WTC11 (cell line): ENCODE data around the gene MAP3K14. TPM values are rescaled to one million over a fixed set of nuclear protein-coding genes. Genes with fewer than 3 reads are reported as not detected.

Source experiments
- ATAC-seq: fragments of 200-7000 bp; cut with Tn5 transposase; 2 replicates; pipeline ENCODE4 v1.10.0; 2021; ENCODE audit warnings: mild to moderate bottlenecking, moderate library complexity
- CTCF ChIA-PET: fragments of 300-600 bp; sonication (Branson Sonifier 250); formaldehyde crosslinking; loops from one replicate; lab custom pipeline; 2021; ENCODE audit warnings: antibody characterized with exemption; lab: Charles Lee
- POLR2A ChIA-PET: fragments of 350-600 bp; sonication (Branson Sonifier 250); formaldehyde crosslinking; loops from one replicate; lab custom pipeline; 2021; ENCODE audit warnings: antibody characterized with exemption; lab: Charles Lee
- DNase-seq: peaks from one replicate; pipeline ENCODE4 v3.0.0; 2021; ENCODE audit warnings: low spot score
- H3K27ac Mint-ChIP-seq: 2 replicates; pipeline ENCODE4 v1.8.0; 2021; ENCODE audit warnings: mixed read lengths
- H3K27me3 Mint-ChIP-seq: 2 replicates; pipeline ENCODE4 v1.8.0; 2021; ENCODE audit warnings: low read depth, mild to moderate bottlenecking, moderate library complexity, mixed read lengths
- H3K36me3 Mint-ChIP-seq: 2 replicates; pipeline ENCODE4 v1.8.0; 2021; ENCODE audit warnings: mixed read lengths
- H3K4me1 Mint-ChIP-seq: 2 replicates; pipeline ENCODE4 v1.8.0; 2022; ENCODE audit warnings: mixed read lengths
- H3K4me3 Mint-ChIP-seq: 2 replicates; pipeline ENCODE4 v1.8.0; 2021; ENCODE audit warnings: mild to moderate bottlenecking, moderate library complexity, mixed read lengths
- H3K9me3 Mint-ChIP-seq: 2 replicates; pipeline ENCODE4 v1.8.0; 2021; ENCODE audit warnings: mixed read lengths
- ATF3 ChIP-seq: sonication (generic); formaldehyde crosslinking; conservative IDR thresholded peaks from 2 replicates; pipeline ENCODE4 v1.8.1; 2022; ENCODE audit warnings: mild to moderate bottlenecking, missing genetic modification reagents
- CBFB ChIP-seq: sonication (generic); formaldehyde crosslinking; IDR thresholded peaks from 2 replicates; pipeline ENCODE4 v1.8.1; 2022; ENCODE audit warnings: mild to moderate bottlenecking, low read depth, missing genetic modification reagents
- CREM ChIP-seq: sonication (generic); formaldehyde crosslinking; IDR thresholded peaks from 2 replicates; pipeline ENCODE4 v1.8.1; 2022; ENCODE audit warnings: mild to moderate bottlenecking, missing genetic modification reagents, moderate library complexity
- E2F5 ChIP-seq: sonication (generic); formaldehyde crosslinking; IDR thresholded peaks from 2 replicates; pipeline ENCODE4 v1.8.1; 2022; ENCODE audit warnings: mild to moderate bottlenecking, moderate library complexity, missing genetic modification reagents
- FOXJ3 ChIP-seq: sonication (generic); formaldehyde crosslinking; IDR thresholded peaks from 2 replicates; pipeline ENCODE4 v1.9.0; 2021; ENCODE audit warnings: missing genetic modification reagents, mild to moderate bottlenecking, borderline replicate concordance
- GTF2I ChIP-seq: fragments of 250-450 bp; sonication (Bioruptor Pico); conservative IDR thresholded peaks from 2 replicates; pipeline ENCODE4 v1.4.0; 2021; ENCODE audit warnings: mild to moderate bottlenecking
- HMGXB4 ChIP-seq: sonication (generic); formaldehyde crosslinking; IDR thresholded peaks from 2 replicates; pipeline ENCODE4 v1.8.1; 2023; ENCODE audit warnings: mild to moderate bottlenecking, moderate library complexity, missing genetic modification reagents
- JUN ChIP-seq: sonication (generic); formaldehyde crosslinking; IDR thresholded peaks from 2 replicates; pipeline ENCODE4 v1.8.0; 2023; ENCODE audit warnings: mild to moderate bottlenecking, missing genetic modification reagents
- KAT7 ChIP-seq: sonication (generic); formaldehyde crosslinking; IDR thresholded peaks from 2 replicates; pipeline ENCODE4 v1.8.1; 2023; ENCODE audit warnings: missing genetic modification reagents, mild to moderate bottlenecking, borderline replicate concordance
- MYBL2 ChIP-seq: sonication (generic); formaldehyde crosslinking; IDR thresholded peaks from 2 replicates; pipeline ENCODE4 v1.8.1; 2023; ENCODE audit warnings: mild to moderate bottlenecking, moderate library complexity, missing genetic modification reagents
- PREB ChIP-seq: sonication (generic); formaldehyde crosslinking; IDR thresholded peaks from 2 replicates; pipeline ENCODE4 v1.8.1; 2022; ENCODE audit warnings: mild to moderate bottlenecking, missing genetic modification reagents, moderate library complexity, borderline replicate concordance
- TEAD4 ChIP-seq: sonication (generic); formaldehyde crosslinking; IDR thresholded peaks from 2 replicates; pipeline ENCODE4 v1.8.0; 2022; ENCODE audit warnings: mild to moderate bottlenecking, missing genetic modification reagents
- TP53 ChIP-seq: sonication (generic); formaldehyde crosslinking; IDR thresholded peaks from 2 replicates; pipeline ENCODE4 v1.8.1; 2023; ENCODE audit warnings: mild to moderate bottlenecking, missing genetic modification reagents
- USF1 ChIP-seq: sonication (generic); formaldehyde crosslinking; IDR thresholded peaks from 2 replicates; pipeline ENCODE4 v1.8.0; 2022; ENCODE audit warnings: mild to moderate bottlenecking, missing genetic modification reagents
- USF2 ChIP-seq: sonication (generic); formaldehyde crosslinking; IDR thresholded peaks from 2 replicates; pipeline ENCODE4 v1.8.1; 2023; ENCODE audit warnings: mild to moderate bottlenecking, missing genetic modification reagents, moderate library complexity
- ZNF232 ChIP-seq: sonication (generic); formaldehyde crosslinking; IDR thresholded peaks from 2 replicates; pipeline ENCODE4 v1.8.0; 2022; ENCODE audit warnings: mild to moderate bottlenecking, missing genetic modification reagents
- ZNF396 ChIP-seq: fragments of 250-450 bp; sonication (Bioruptor Pico); IDR thresholded peaks from 2 replicates; pipeline ENCODE4 v1.8.0; 2021; ENCODE audit warnings: mild to moderate bottlenecking, moderate library complexity, borderline replicate concordance
- ZNF425 ChIP-seq: fragments of 250-450 bp; sonication (Bioruptor Pico); conservative IDR thresholded peaks from 2 replicates; pipeline ENCODE4 v1.9.0; 2021; ENCODE audit warnings: mild to moderate bottlenecking
- ZNF512 ChIP-seq: sonication (generic); formaldehyde crosslinking; IDR thresholded peaks from 2 replicates; pipeline ENCODE4 v1.8.1; 2022; ENCODE audit warnings: missing genetic modification reagents, borderline replicate concordance
- total RNA-seq: library from RNA; stranded (reverse); gene quantifications from 3 replicates; pipeline ENCODE4 v1.2.3, GENCODE V29; 2021

MAP3K14 gene
- total RNA-seq, 1 experiment from 2014 or later: 4.0 TPM

- Mint-ChIP-seq H3K36me3 (peaks cover 3% of the 10 kb centered on the region; the same call in 1 of the 2 replicates), H3K4me1 (no peaks in the 10 kb centered on the region), H3K27me3 (no peaks in the 10 kb centered on the region), H3K9me3 (no peaks in the 10 kb centered on the region), H3K27ac (no peak overlapping the region), H3K4me3 (no peak overlapping the region)
- TF ChIP-seq FOXJ3 (CRISPR knock-in tag) (no peak), USF1 (CRISPR knock-in tag) (no peak), USF2 (CRISPR knock-in tag) (no peak), E2F5 (CRISPR knock-in tag) (no peak), TP53 (CRISPR knock-in tag) (no peak), PREB (CRISPR knock-in tag) (no peak), TEAD4 (no peak)
- no peak for ATAC-seq
- POLR2A ChIA-PET: no interaction called here
- CTCF ChIA-PET: interaction anchor here (1.2 to 2.5 kb wide), 3 partner anchors 8 to 56 kb away, joined by 3 to 16 read pairs (median 4); no protein-coding TSS in a partner anchor
- no peak for DNase-seq
Observed at GRCh38 chr17:45291171-45291805, 25.5 kb downstream of the MAP3K14 start.

- H3K27me3 Mint-ChIP-seq: no peaks in the 10 kb centered on the region
- CTCF ChIA-PET: interaction anchor here (1.2 kb wide), 2 partner anchors 16 to 55 kb away, joined by 3 to 4 read pairs; no protein-coding TSS in a partner anchor
- no peak overlapping the region for H3K27ac Mint-ChIP-seq
Observed at GRCh38 chr17:45290269-45290765, 26.5 kb downstream of the MAP3K14 start.

More at GRCh38 chr17:45290269-45290765, 26.5 kb downstream of the MAP3K14 start:
- Mint-ChIP-seq H3K4me3 (no peak overlapping the region), H3K4me1 (no peaks in the 10 kb centered on the region), H3K36me3 (peaks cover 5% of the 10 kb centered on the region; the same call in 1 of the 2 replicates), H3K9me3 (no peaks in the 10 kb centered on the region)
- POLR2A ChIA-PET: no interaction called here
- no peak for TF ChIP-seq JUN (CRISPR knock-in tag)
- TF ChIP-seq MYBL2 (CRISPR knock-in tag): no peak
- no peak for TF ChIP-seq ZNF232 (CRISPR knock-in tag)
- TF ChIP-seq GTF2I (CRISPR knock-in tag): no peak
- TF ChIP-seq HMGXB4 (CRISPR knock-in tag): no peak
- TF ChIP-seq ZNF425 (CRISPR knock-in tag): no peak
- TF ChIP-seq CBFB (CRISPR knock-in tag): no peak
- no peak for TF ChIP-seq KAT7 (CRISPR knock-in tag)
- no peak for TF ChIP-seq ZNF396 (CRISPR knock-in tag)
- no peak for TF ChIP-seq ZNF512 (CRISPR knock-in tag)
- TF ChIP-seq CREM (CRISPR knock-in tag): no peak
- no peak for TF ChIP-seq ATF3
- DNase-seq (no peak), ATAC-seq (no peak)
